Osteoblast (primary cell): ENCODE results near the gene DDX28. TPM values are rescaled to one million over a fixed set of nuclear protein-coding genes. Genes with fewer than 3 reads are reported as not detected.

Experiments used
- DNase-seq: peaks from one replicate; pipeline ENCODE4 v3.0.0; 2011; ENCODE audit warnings: low spot score, mixed read lengths; ENCODE audit not compliant: insufficient read length; ENCODE audit errors: missing footprints
- H2AFZ ChIP-seq: 2 replicates; pipeline ENCODE4 v1.6.0; 2011; ENCODE audit warnings: mild to moderate bottlenecking, low read length
- H3K27ac ChIP-seq: 2 replicates; pipeline ENCODE4 v1.5.1; 2011; ENCODE audit warnings: mild to moderate bottlenecking, low read depth, low read length, moderate library complexity
- H3K27me3 ChIP-seq: 2 replicates; pipeline ENCODE4 v1.6.0; 2012; ENCODE audit warnings: mild to moderate bottlenecking, control low read depth, inconsistent platforms, low read length, moderate library complexity; ENCODE audit not compliant: insufficient read depth
- H3K36me3 ChIP-seq: 2 replicates; pipeline ENCODE4 v1.5.1; 2011; ENCODE audit warnings: mild to moderate bottlenecking, low read length, control low read depth, moderate library complexity; ENCODE audit not compliant: insufficient read depth
- H3K4me1 ChIP-seq: 2 replicates; pipeline ENCODE4 v1.5.1; 2011; ENCODE audit warnings: mild to moderate bottlenecking, low read length, control low read depth, moderate library complexity; ENCODE audit not compliant: insufficient read depth
- H3K4me2 ChIP-seq: 2 replicates; pipeline ENCODE4 v1.6.0; 2011; ENCODE audit warnings: mild to moderate bottlenecking, low read length; ENCODE audit not compliant: insufficient read depth
- H3K4me3 ChIP-seq: fragments of 200-600 bp; sonication (generic); 3 replicates; pipeline ENCODE4 v1.5.1; 2012; ENCODE audit warnings: mild to moderate bottlenecking, low read length, inconsistent platforms; ENCODE audit not compliant: insufficient read depth
- H3K79me2 ChIP-seq: 2 replicates; pipeline ENCODE4 v1.6.0; 2012; ENCODE audit warnings: mild to moderate bottlenecking, low read length, control low read depth, inconsistent platforms; ENCODE audit not compliant: insufficient read depth
- H3K9me3 ChIP-seq: 2 replicates; pipeline ENCODE4 v1.5.1; 2011; ENCODE audit warnings: low read depth, low read length, control low read depth
- H4K20me1 ChIP-seq: 2 replicates; pipeline ENCODE4 v1.6.0; 2012; ENCODE audit warnings: mild to moderate bottlenecking, low read length, control low read depth; ENCODE audit not compliant: insufficient read depth
- CTCF ChIP-seq: IDR thresholded peaks from 2 replicates; pipeline ENCODE4 v1.5.1; 2011; ENCODE audit warnings: mild to moderate bottlenecking, low read depth, low read length, moderate library complexity; ENCODE audit errors: extremely low read depth
- total RNA-seq: library from RNA; depleted of rRNA; stranded (reverse); fragments of >200 nt; gene quantifications from 2 replicates; pipeline ENCODE4 v1.2.3, GENCODE V29; 2012

DDX28 gene
- total RNA-seq, 1 donor, result 10.5 TPM

- Histone ChIP-seq H3K27ac (no peak overlapping the region), H3K27me3 (no peaks in the 10 kb centered on the region), H3K4me2 (no peak overlapping the region), H3K9me3 (no peaks in the 10 kb centered on the region), H3K79me2 (no peaks in the 10 kb centered on the region), H3K4me1 (peaks cover 5% of the 10 kb centered on the region), H3K4me3 (no peak overlapping the region), H2AFZ (no peak overlapping the region), H4K20me1 (no peaks in the 10 kb centered on the region), H3K36me3 (no peaks in the 10 kb centered on the region)
- DNase-seq, result peak; percentile 23
- TF ChIP-seq CTCF, result no peak
Measured at GRCh38 chr16:67990018-67990386, 33.0 kb downstream of the DDX28 start.

GRCh38 chr16:67989322-67990017 lies 33.6 kb downstream of the DDX28 start:
- Histone ChIP-seq H3K4me1 (peaks cover 5% of the 10 kb centered on the region), H3K79me2 (no peaks in the 10 kb centered on the region), H3K27me3 (no peaks in the 10 kb centered on the region), H4K20me1 (no peaks in the 10 kb centered on the region), H2AFZ (no peak overlapping the region), H3K4me3 (no peak overlapping the region), H3K27ac (no peak overlapping the region), H3K9me3 (no peaks in the 10 kb centered on the region), H3K36me3 (no peaks in the 10 kb centered on the region), H3K4me2 (no peak overlapping the region)
- no peak for TF ChIP-seq CTCF
- peak; percentile 71 for DNase-seq

DNA sequence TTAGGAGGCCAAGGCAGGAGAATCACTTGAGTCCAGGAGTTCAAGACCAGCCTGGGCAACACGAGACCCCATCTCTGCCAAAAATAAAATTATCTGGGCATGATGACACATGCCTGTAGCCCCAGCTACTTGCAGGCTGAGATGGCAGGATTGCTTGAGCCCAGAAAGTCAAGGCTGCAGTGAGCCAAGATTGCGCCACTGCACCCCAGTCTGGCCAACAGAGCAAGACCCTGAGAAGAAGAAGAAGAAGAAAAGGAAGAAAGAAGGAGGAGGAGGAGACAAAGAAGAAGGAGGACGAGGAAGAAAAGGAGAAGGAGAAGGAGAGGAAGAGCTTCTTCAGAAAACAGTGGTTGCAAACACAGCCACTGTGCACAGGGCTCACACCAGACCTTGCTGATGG lies 34.4 kb downstream of the DDX28 start:
- H3K27me3 ChIP-seq, result no peaks in the 10 kb centered on the region
- H2AFZ ChIP-seq, result no peak overlapping the region
- TF ChIP-seq CTCF, result no peak
- H3K4me2 ChIP-seq, result no peak overlapping the region
- peaks cover 4% of the 10 kb centered on the region for H3K4me1 ChIP-seq
- no peaks in the 10 kb centered on the region for H3K79me2 ChIP-seq
- H3K4me3 ChIP-seq, result no peak overlapping the region
- H3K36me3 ChIP-seq, result no peaks in the 10 kb centered on the region
- no peak for DNase-seq
- H4K20me1 ChIP-seq, result no peaks in the 10 kb centered on the region
- H3K9me3 ChIP-seq, result no peaks in the 10 kb centered on the region
- no peak overlapping the region for H3K27ac ChIP-seq

- Histone ChIP-seq H3K27me3 (no peaks in the 10 kb centered on the region), H3K27ac (no peak overlapping the region), H2AFZ (peak overlapping the region; percentile 92), H3K9me3 (no peaks in the 10 kb centered on the region), H3K4me1 (no peaks in the 10 kb centered on the region), H3K4me3 (no peak overlapping the region), H3K79me2 (no peaks in the 10 kb centered on the region), H4K20me1 (no peaks in the 10 kb centered on the region), H3K4me2 (no peak overlapping the region), H3K36me3 (no peaks in the 10 kb centered on the region)
- DNase-seq, result peak; percentile 69
- no peak for TF ChIP-seq CTCF
Measured at GRCh38 chr16:67987460-67988160, 35.4 kb downstream of the DDX28 start.
